Activated naive CD8-positive, alpha-beta T cell treated with anti-CD3 and anti-CD28 coated beads for 36 hours (primary cell): Measurements from ENCODE around the gene TRIM58. TPM values are rescaled to one million over a fixed set of nuclear protein-coding genes. Genes with fewer than 3 reads are reported as not detected.

Experiments
- DNase-seq: peaks from one replicate; pipeline ENCODE4 v3.0.0; 2021
- H3K27ac Mint-ChIP-seq: one replicate; pipeline ENCODE4 v1.8.0; 2022; ENCODE audit warnings: mild to moderate bottlenecking, moderate library complexity, mixed read lengths
- H3K27me3 Mint-ChIP-seq: one replicate; pipeline ENCODE4 v1.8.0; 2022; ENCODE audit warnings: mild to moderate bottlenecking, mixed read lengths
- H3K36me3 Mint-ChIP-seq: one replicate; pipeline ENCODE4 v1.8.0; 2021; ENCODE audit warnings: mild to moderate bottlenecking, mixed read lengths
- H3K4me1 Mint-ChIP-seq: one replicate; pipeline ENCODE4 v1.8.0; 2021; ENCODE audit warnings: mixed read lengths
- H3K4me3 Mint-ChIP-seq: one replicate; pipeline ENCODE4 v1.8.0; 2022; ENCODE audit warnings: mild to moderate bottlenecking, moderate library complexity, mixed read lengths
- H3K9me3 Mint-ChIP-seq: one replicate; pipeline ENCODE4 v1.8.0; 2022; ENCODE audit warnings: mixed read lengths
- total RNA-seq, 2 experiments: library from RNA; stranded (reverse); gene quantifications; one replicate each; pipeline ENCODE4 v1.2.3, GENCODE V29; 2021

Gene TRIM58
- under 1 TPM; 0.06 to 0.08 TPM for total RNA-seq

- peak; percentile 53 for DNase-seq
- H3K4me3 Mint-ChIP-seq = peak within 1 kb of the TSS; percentile 67
- H3K9me3 Mint-ChIP-seq = no peaks in the 10 kb centered on the region
- H3K27me3 Mint-ChIP-seq = peaks cover 64% of the 10 kb centered on the region
- peaks cover 1% of the 10 kb centered on the region for H3K36me3 Mint-ChIP-seq
- no peak within 1 kb of the TSS for H3K27ac Mint-ChIP-seq
- peaks cover 6% of the 10 kb centered on the region for H3K4me1 Mint-ChIP-seq
These were observed at the start of gene TRIM58 for GRCh38 chr1:247857069-247857984. TSS of gene TRIM58 (plus strand) at chr1:247857187. CDS start at chr1:247857247, 60 bp downstream.

GRCh38 chr1:247812637-247813036 lies 44.4 kb upstream of the TRIM58 start:
- Mint-ChIP-seq H3K4me1 (no peaks in the 10 kb centered on the region), H3K4me3 (no peak overlapping the region), H3K36me3 (no peaks in the 10 kb centered on the region), H3K27ac (no peak overlapping the region), H3K9me3 (peaks cover 2% of the 10 kb centered on the region), H3K27me3 (no peaks in the 10 kb centered on the region)
- DNase-seq = no peak

GRCh38 chr1:247822060-247822459 lies 34.9 kb upstream of the TRIM58 start:
- Mint-ChIP-seq H3K36me3 (no peaks in the 10 kb centered on the region), H3K9me3 (no peaks in the 10 kb centered on the region), H3K27ac (no peak overlapping the region), H3K27me3 (no peaks in the 10 kb centered on the region), H3K4me1 (no peaks in the 10 kb centered on the region), H3K4me3 (no peak overlapping the region)
- no peak for DNase-seq

GRCh38 chr1:247824023-247824422 lies 33.0 kb upstream of the TRIM58 start, which contains the start of gene OR14A16:
TSS of gene OR14A16 (minus strand) at chr1:247824119. CDS start at chr1:247815729, 8,390 bp downstream.
- H3K27me3 Mint-ChIP-seq = no peaks in the 10 kb centered on the region
- H3K9me3 Mint-ChIP-seq = no peaks in the 10 kb centered on the region
- H3K36me3 Mint-ChIP-seq = no peaks in the 10 kb centered on the region
- H3K4me1 Mint-ChIP-seq = no peaks in the 10 kb centered on the region
- no peak within 1 kb of the TSS for H3K27ac Mint-ChIP-seq
- H3K4me3 Mint-ChIP-seq = no peak within 1 kb of the TSS
- no peak for DNase-seq

GRCh38 chr1:247825362-247825761 lies 31.6 kb upstream of the TRIM58 start:
- H3K4me1 Mint-ChIP-seq = no peaks in the 10 kb centered on the region
- no peak overlapping the region for H3K4me3 Mint-ChIP-seq
- H3K27ac Mint-ChIP-seq = no peak overlapping the region
- DNase-seq = no peak
- no peaks in the 10 kb centered on the region for H3K27me3 Mint-ChIP-seq
- H3K9me3 Mint-ChIP-seq = no peaks in the 10 kb centered on the region
- no peaks in the 10 kb centered on the region for H3K36me3 Mint-ChIP-seq

GRCh38 chr1:247829656-247830055 lies 27.3 kb upstream of the TRIM58 start:
- Mint-ChIP-seq H3K36me3 (no peaks in the 10 kb centered on the region), H3K27me3 (no peaks in the 10 kb centered on the region), H3K9me3 (no peaks in the 10 kb centered on the region), H3K4me1 (no peaks in the 10 kb centered on the region), H3K27ac (no peak overlapping the region), H3K4me3 (no peak overlapping the region)
- no peak for DNase-seq

GRCh38 chr1:247833601-247834000 lies 23.4 kb upstream of the TRIM58 start:
- Mint-ChIP-seq H3K4me3 (no peak overlapping the region), H3K27ac (no peak overlapping the region), H3K27me3 (peaks cover 6% of the 10 kb centered on the region), H3K36me3 (no peaks in the 10 kb centered on the region), H3K9me3 (no peaks in the 10 kb centered on the region), H3K4me1 (no peaks in the 10 kb centered on the region)
- no peak for DNase-seq

- Mint-ChIP-seq H3K36me3 (no peaks in the 10 kb centered on the region), H3K4me1 (peaks cover 3% of the 10 kb centered on the region), H3K4me3 (no peak overlapping the region), H3K9me3 (no peaks in the 10 kb centered on the region), H3K27ac (no peak overlapping the region), H3K27me3 (peaks cover 6% of the 10 kb centered on the region)
- DNase-seq = no peak
These were observed 16.2 kb upstream of the TRIM58 start for GRCh38 chr1:247840818-247841217.

- H3K27me3 Mint-ChIP-seq = peaks cover 3% of the 10 kb centered on the region
- no peaks in the 10 kb centered on the region for H3K9me3 Mint-ChIP-seq
- no peak within 1 kb of the TSS for H3K4me3 Mint-ChIP-seq
- no peak for DNase-seq
- H3K4me1 Mint-ChIP-seq = peaks cover 3% of the 10 kb centered on the region
- no peaks in the 10 kb centered on the region for H3K36me3 Mint-ChIP-seq
- H3K27ac Mint-ChIP-seq = no peak within 1 kb of the TSS
These were observed 15.2 kb upstream of the TRIM58 start, which contains the start of gene OR11L1 for GRCh38 chr1:247841796-247842195. TSS of gene OR11L1 (minus strand) at chr1:247841896. CDS start at chr1:247841896, 0 bp downstream.

GRCh38 chr1:247843411-247843810 lies 13.6 kb upstream of the TRIM58 start:
- no peaks in the 10 kb centered on the region for H3K9me3 Mint-ChIP-seq
- H3K4me3 Mint-ChIP-seq = no peak overlapping the region
- no peaks in the 10 kb centered on the region for H3K36me3 Mint-ChIP-seq
- no peak for DNase-seq
- peaks cover 3% of the 10 kb centered on the region for H3K4me1 Mint-ChIP-seq
- no peak overlapping the region for H3K27ac Mint-ChIP-seq
- no peaks in the 10 kb centered on the region for H3K27me3 Mint-ChIP-seq

GRCh38 chr1:247845011-247845692 lies 11.8 kb upstream of the TRIM58 start:
- peaks cover 3% of the 10 kb centered on the region for H3K4me1 Mint-ChIP-seq
- H3K4me3 Mint-ChIP-seq = no peak overlapping the region

GRCh38 chr1:247845693-247846017 lies 11.3 kb upstream of the TRIM58 start:
- Mint-ChIP-seq H3K36me3 (no peaks in the 10 kb centered on the region), H3K9me3 (no peaks in the 10 kb centered on the region), H3K27ac (no peak overlapping the region), H3K4me1 (peaks cover 3% of the 10 kb centered on the region), H3K4me3 (no peak overlapping the region), H3K27me3 (no peaks in the 10 kb centered on the region)
- DNase-seq = no peak

More at GRCh38 chr1:247845011-247845692, 11.8 kb upstream of the TRIM58 start:
- no peak for DNase-seq
- no peaks in the 10 kb centered on the region for H3K36me3 Mint-ChIP-seq
- H3K27me3 Mint-ChIP-seq = no peaks in the 10 kb centered on the region
- no peak overlapping the region for H3K27ac Mint-ChIP-seq
- H3K9me3 Mint-ChIP-seq = no peaks in the 10 kb centered on the region

- Mint-ChIP-seq H3K27me3 (no peaks in the 10 kb centered on the region), H3K9me3 (no peaks in the 10 kb centered on the region), H3K27ac (no peak overlapping the region), H3K4me3 (no peak overlapping the region), H3K36me3 (no peaks in the 10 kb centered on the region), H3K4me1 (no peaks in the 10 kb centered on the region)
- no peak for DNase-seq
These were observed 8.6 kb upstream of the TRIM58 start for GRCh38 chr1:247848346-247848745.

GRCh38 chr1:247849616-247850015 lies 7.4 kb upstream of the TRIM58 start:
- Mint-ChIP-seq H3K9me3 (no peaks in the 10 kb centered on the region), H3K36me3 (no peaks in the 10 kb centered on the region), H3K27ac (no peak overlapping the region), H3K4me3 (no peak overlapping the region), H3K4me1 (no peaks in the 10 kb centered on the region), H3K27me3 (peaks cover 6% of the 10 kb centered on the region)
- DNase-seq = no peak

- Mint-ChIP-seq H3K9me3 (no peaks in the 10 kb centered on the region), H3K36me3 (peaks cover 1% of the 10 kb centered on the region), H3K4me3 (no peak overlapping the region), H3K4me1 (peaks cover 6% of the 10 kb centered on the region), H3K27me3 (peaks cover 47% of the 10 kb centered on the region), H3K27ac (no peak overlapping the region)
- no peak for DNase-seq
These were observed 2.0 kb upstream of the TRIM58 start for GRCh38 chr1:247854899-247855545.
